Thoracic aorta (tissue), 2 donors: ENCODE results near the gene PHAF1. TPM values are rescaled to one million over a fixed set of nuclear protein-coding genes. Genes with fewer than 3 reads are reported as not detected.

ENCODE experiments used
- ATAC-seq: fragments of 150-250 bp; one replicate; pipeline ENCODE4 v1.8.0; 2017; ENCODE audit warnings: low read depth; ENCODE audit not compliant: insufficient number of reproducible peaks, low FRiP score
- DNase-seq: peaks from one replicate; pipeline ENCODE4 v3.0.0-alpha.2; 2020; ENCODE audit warnings: low spot score
- H3K27ac ChIP-seq, 2 donors: fragments of 200-600 bp; sonication (generic); 1 replicate in 1 of 2; 2 replicates in 1 of 2; pipeline ENCODE4 v1.5.1; 2016; ENCODE audit warnings: mild to moderate bottlenecking in 2 of 2, moderate library complexity in 2 of 2
- H3K27me3 ChIP-seq: fragments of 200-600 bp; sonication (generic); replicated peaks from 2 replicates; pipeline ENCODE4 v1.6.0; 2016; ENCODE audit warnings: mild to moderate bottlenecking; ENCODE audit not compliant: insufficient read depth
- H3K36me3 ChIP-seq: fragments of 200-600 bp; sonication (generic); one replicate; pipeline ENCODE4 v1.5.1; 2016
- H3K4me1 ChIP-seq, 2 donors: fragments of 200-600 bp; sonication (generic); 1 replicate in 1 of 2; 2 replicates in 1 of 2; pipeline versions ENCODE4 v1.5.1 to v1.6.0; 2016; ENCODE audit warnings: low read depth in 2 of 2, mild to moderate bottlenecking in 1 of 2; ENCODE audit not compliant: control insufficient read depth in 1 of 2
- H3K4me3 ChIP-seq: fragments of 200-600 bp; sonication (generic); 2 replicates; pipeline ENCODE4 v1.5.1; 2016; ENCODE audit warnings: mild to moderate bottlenecking
- H3K9me3 ChIP-seq: fragments of 200-600 bp; sonication (generic); 2 replicates; pipeline ENCODE4 v1.5.1; 2016
- total RNA-seq, 2 donors: library from RNA; depleted of rRNA; stranded (reverse); fragments of >200 nt; gene quantifications; one replicate each; pipeline versions ENCODE4 v1.1.0 to v1.2.3, GENCODE V29; 2016
- TF ChIP-seq, protein P1 (sequence below): fragments of 200-600 bp; sonication (generic); IDR thresholded peaks from one replicate; pipeline ENCODE4 v1.5.1; 2019; ENCODE audit warnings: antibody characterized with exemption

The PHAF1 gene
- total RNA-seq, 2 donors from 2014 or later, result 15.6 to 27.2 TPM

DNA sequence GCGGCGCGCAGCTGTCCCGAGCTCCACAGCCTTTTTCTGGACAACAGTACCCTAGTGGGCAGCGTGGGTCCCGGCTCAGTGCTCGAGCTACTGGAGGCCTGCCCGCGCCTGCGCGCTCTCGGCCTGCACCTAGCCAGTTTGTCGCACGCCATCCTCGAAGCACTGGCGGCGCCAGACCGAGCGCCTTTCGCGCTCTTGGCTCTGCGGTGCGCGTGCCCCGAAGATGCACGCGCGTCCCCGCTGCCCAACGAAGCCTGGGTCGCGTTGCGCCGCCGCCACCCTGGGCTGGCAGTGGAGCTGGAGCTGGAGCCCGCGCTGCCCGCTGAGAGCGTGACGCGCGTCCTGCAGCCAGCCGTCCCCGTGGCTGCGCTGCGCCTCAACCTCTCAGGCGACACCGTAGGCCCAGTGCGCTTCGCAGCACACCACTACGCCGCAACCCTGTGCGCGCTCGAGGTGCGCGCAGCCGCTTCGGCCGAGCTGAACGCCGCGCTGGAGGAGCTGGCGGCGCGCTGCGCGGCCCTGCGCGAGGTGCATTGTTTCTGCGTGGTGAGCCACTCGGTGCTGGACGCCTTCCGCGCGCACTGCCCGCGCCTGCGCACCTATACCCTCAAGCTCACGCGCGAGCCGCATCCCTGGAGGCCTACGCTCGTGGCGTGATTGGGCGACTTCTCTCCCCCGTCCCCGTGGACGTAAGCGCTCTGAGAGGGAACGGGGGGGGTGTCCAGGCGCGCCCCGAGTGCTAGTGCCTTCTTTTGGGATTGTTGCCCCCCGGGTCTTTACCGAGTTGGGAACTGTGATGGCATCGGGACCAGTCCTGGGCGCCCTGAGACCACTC, 53.6 kb downstream of the PHAF1 start:
- TF ChIP-seq, protein P1, sequence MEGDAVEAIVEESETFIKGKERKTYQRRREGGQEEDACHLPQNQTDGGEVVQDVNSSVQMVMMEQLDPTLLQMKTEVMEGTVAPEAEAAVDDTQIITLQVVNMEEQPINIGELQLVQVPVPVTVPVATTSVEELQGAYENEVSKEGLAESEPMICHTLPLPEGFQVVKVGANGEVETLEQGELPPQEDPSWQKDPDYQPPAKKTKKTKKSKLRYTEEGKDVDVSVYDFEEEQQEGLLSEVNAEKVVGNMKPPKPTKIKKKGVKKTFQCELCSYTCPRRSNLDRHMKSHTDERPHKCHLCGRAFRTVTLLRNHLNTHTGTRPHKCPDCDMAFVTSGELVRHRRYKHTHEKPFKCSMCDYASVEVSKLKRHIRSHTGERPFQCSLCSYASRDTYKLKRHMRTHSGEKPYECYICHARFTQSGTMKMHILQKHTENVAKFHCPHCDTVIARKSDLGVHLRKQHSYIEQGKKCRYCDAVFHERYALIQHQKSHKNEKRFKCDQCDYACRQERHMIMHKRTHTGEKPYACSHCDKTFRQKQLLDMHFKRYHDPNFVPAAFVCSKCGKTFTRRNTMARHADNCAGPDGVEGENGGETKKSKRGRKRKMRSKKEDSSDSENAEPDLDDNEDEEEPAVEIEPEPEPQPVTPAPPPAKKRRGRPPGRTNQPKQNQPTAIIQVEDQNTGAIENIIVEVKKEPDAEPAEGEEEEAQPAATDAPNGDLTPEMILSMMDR, result no peak
- H3K4me3 ChIP-seq, result peak overlapping the region; percentile 75
- peaks cover 32 to 57% of the 10 kb centered on the region in 2 donors for H3K4me1 ChIP-seq
- no peaks in the 10 kb centered on the region for H3K9me3 ChIP-seq
- no peaks in the 10 kb centered on the region for H3K36me3 ChIP-seq
- H3K27ac ChIP-seq, result peak overlapping the region; percentile 77
- no peak for ATAC-seq
- DNase-seq, result no peak
- H3K27me3 ChIP-seq, result no peaks in the 10 kb centered on the region

DNA sequence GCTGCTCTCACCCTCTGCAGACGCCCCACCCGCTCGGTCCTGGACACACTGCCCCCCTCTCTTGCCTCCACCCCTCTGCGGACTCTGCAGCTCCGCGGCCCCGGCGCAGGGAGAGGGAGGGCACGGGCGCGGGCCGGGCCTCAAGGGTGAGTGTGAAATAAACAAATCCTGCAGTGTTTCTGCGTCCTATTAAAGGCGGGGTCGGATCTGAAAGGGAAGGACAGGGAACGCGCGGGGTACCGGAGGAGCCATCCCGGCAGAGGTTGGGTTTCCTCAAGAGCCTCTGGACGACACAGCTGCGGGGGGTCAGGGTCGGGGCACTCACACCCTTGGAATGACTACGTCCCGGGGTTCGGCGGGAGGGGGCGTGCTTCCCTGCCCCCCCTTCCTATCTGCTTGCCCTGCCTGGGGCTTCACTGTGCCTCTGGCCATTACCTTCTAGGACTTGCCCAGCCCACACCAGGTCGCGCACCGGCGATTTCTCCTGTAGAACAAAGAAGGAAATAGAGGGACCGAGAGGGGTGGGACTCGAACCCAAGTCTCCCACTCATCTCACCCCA, 54.3 kb downstream of the PHAF1 start:
- Histone ChIP-seq H3K4me1 (peaks cover 28 to 55% of the 10 kb centered on the region in 2 donors), H3K9me3 (no peaks in the 10 kb centered on the region), H3K4me3 (peak overlapping the region; percentile 75), H3K27ac (peak overlapping the region; percentile 77), H3K27me3 (no peaks in the 10 kb centered on the region), H3K36me3 (no peaks in the 10 kb centered on the region)
- TF ChIP-seq, protein P1, result no peak
- ATAC-seq, result no peak
- no peak for DNase-seq

DNA sequence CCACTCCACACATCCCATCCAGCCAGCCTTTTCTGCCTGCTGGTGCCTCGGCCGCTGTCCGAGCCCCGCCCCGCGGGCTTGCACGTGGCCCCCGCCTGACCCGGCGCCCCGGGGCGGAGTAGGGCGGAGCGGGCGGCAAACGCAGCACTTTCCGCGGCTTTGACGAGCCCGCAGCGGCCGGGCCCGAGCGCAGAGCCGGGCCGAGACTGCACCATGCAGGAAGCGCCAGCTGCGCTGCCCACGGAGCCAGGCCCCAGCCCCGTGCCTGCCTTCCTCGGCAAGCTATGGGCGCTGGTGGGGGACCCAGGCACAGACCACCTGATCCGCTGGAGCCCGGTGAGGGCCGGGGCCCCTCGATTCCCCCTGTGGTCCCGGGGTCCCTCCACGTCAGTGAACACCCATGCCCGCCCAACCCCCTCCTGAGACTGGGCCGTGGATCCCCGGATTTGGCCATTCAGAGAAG, 54.9 kb downstream of the PHAF1 start, which contains the start of gene HSF4:
Gene HSF4 (plus strand): TSS at position 147 of the 463 bp plus-strand sequence. CDS start 67 bp downstream, at position 214.
- peaks cover 34 to 57% of the 10 kb centered on the region in 2 donors for H3K4me1 ChIP-seq
- no peak for DNase-seq
- H3K9me3 ChIP-seq, result no peaks in the 10 kb centered on the region
- TF ChIP-seq, protein P1, result no peak
- H3K27ac ChIP-seq, result peak within 1 kb of the TSS; percentile 77
- H3K36me3 ChIP-seq, result no peaks in the 10 kb centered on the region
- H3K4me3 ChIP-seq, result peak within 1 kb of the TSS; percentile 75
- H3K27me3 ChIP-seq, result no peaks in the 10 kb centered on the region
- ATAC-seq, result no peak

DNA sequence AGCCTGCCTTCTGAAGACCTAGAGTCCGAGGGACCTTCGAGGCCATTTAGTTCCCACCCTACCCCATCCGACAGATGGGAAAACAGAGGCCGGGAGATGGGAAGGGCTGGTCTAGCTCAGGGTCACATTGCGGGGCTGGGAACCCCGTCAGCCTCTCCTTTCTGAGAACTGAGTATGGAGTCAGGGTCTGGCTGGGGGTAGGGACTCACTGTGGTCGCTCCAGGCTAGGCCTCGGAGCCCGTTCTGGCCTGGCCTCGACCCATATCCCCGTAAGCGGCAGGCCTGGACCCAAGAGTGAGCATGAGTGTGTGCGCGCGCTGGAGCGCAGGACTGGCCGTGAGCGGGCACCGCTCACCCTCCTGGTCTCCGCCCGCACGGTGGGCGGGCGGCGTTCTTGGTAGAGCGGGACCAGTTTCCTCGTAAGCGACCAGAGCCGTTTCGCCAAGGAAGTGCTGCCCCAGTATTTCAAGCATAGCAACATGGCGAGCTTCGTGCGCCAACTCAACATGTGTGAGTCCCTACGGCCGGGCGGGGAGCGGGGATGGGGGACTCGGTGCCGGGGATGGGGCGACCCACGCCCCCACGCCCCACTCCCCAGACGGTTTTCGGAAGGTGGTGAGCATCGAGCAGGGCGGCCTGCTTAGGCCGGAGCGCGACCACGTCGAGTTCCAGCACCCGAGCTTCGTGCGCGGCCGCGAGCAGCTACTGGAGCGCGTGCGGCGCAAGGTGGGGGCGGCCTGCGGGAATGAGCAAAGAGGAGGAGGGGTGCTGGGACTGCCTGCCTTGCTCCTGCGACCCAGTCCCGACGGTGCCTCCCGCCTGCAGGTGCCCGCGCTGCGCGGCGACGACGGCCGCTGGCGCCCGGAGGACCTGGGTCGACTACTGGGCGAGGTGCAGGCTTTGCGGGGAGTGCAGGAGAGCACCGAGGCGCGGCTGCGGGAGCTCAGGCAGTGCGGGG, 55.7 kb downstream of the PHAF1 start:
- no peak for DNase-seq
- no peaks in the 10 kb centered on the region for H3K9me3 ChIP-seq
- H3K27me3 ChIP-seq, result no peaks in the 10 kb centered on the region
- no peaks in the 10 kb centered on the region for H3K36me3 ChIP-seq
- TF ChIP-seq, protein P1, result no peak
- peak overlapping the region; percentile 75 for H3K4me3 ChIP-seq
- ATAC-seq, result no peak
- H3K4me1 ChIP-seq, result peaks cover 39 to 64% of the 10 kb centered on the region in 2 donors
- H3K27ac ChIP-seq, result peak overlapping the region in 1 of 2 donors; percentile 77
